Keratinocyte (primary cell): ENCODE data around the gene ALOX15B. TPM values are rescaled to one million over a fixed set of nuclear protein-coding genes. Genes with fewer than 3 reads are reported as not detected.
A peak's percentile ranks its signal among the peaks of the same experiment; 100 is the strongest.

Source experiments
- DNase-seq: peaks from one replicate; pipeline ENCODE4 v3.0.0-alpha.2; 2011; ENCODE audit warnings: low read depth, missing footprints, low spot score
- FAIRE-seq: peaks from 2 replicates; lab custom pipeline; 2011; peaks lifted over from hg19 to GRCh38; lab: Jason Lieb, UNC
- H2AFZ ChIP-seq: 2 replicates; pipeline ENCODE4 v1.6.0; 2012; ENCODE audit warnings: low read length, control low read depth, inconsistent platforms; ENCODE audit not compliant: control insufficient read depth
- H3K27ac ChIP-seq: 2 replicates; pipeline ENCODE4 v1.5.1; 2011; ENCODE audit warnings: low read length; ENCODE audit not compliant: control insufficient read depth, insufficient read depth
- H3K27me3 ChIP-seq: 3 replicates; pipeline ENCODE4 v1.6.0; 2011; ENCODE audit warnings: low read length; ENCODE audit not compliant: control insufficient read depth, insufficient read depth; ENCODE audit errors: extremely low read depth
- H3K36me3 ChIP-seq, 2 experiments: 2 replicates in 1 of 2; 3 replicates in 1 of 2; pipeline ENCODE4 v1.5.1; 2011; ENCODE audit warnings: low read length in 2 of 2, mild to moderate bottlenecking in 1 of 2; ENCODE audit not compliant: control insufficient read depth in 2 of 2, insufficient read depth in 2 of 2; ENCODE audit errors: extremely low read depth in 1 of 2
- H3K4me1 ChIP-seq: 3 replicates; pipeline ENCODE4 v1.5.1; 2011; ENCODE audit warnings: low read length; ENCODE audit not compliant: control insufficient read depth, insufficient read depth; ENCODE audit errors: extremely low read depth
- H3K4me2 ChIP-seq: 3 replicates; pipeline ENCODE4 v1.6.0; 2011; ENCODE audit warnings: low read depth, low read length; ENCODE audit not compliant: control insufficient read depth, insufficient read depth; ENCODE audit errors: extremely low read depth
- H3K4me3 ChIP-seq, 3 experiments: fragments of 200-600 bp in 1 of 3; sonication (generic) in 1 of 3; 2 replicates in 2 of 3; 3 replicates in 1 of 3; pipeline ENCODE4 v1.5.1; 2011 to 2016; ENCODE audit warnings: low read length in 3 of 3, mild to moderate bottlenecking in 3 of 3, control low read depth in 2 of 3, inconsistent platforms in 1 of 3, low read depth in 1 of 3, mixed read lengths in 1 of 3, mixed run types in 1 of 3, moderate library complexity in 1 of 3; ENCODE audit not compliant: control insufficient read depth in 2 of 3, insufficient read depth in 2 of 3; ENCODE audit errors: extremely low read depth in 1 of 3
- H3K79me2 ChIP-seq: 2 replicates; pipeline ENCODE4 v1.6.0; 2012; ENCODE audit warnings: low read length; ENCODE audit not compliant: control insufficient read depth, insufficient read depth
- H3K9ac ChIP-seq: 3 replicates; pipeline ENCODE4 v1.6.0; 2011; ENCODE audit warnings: low read length; ENCODE audit not compliant: control insufficient read depth, insufficient read depth; ENCODE audit errors: extremely low read depth
- H3K9me1 ChIP-seq: 3 replicates; pipeline ENCODE4 v1.6.0; 2011; ENCODE audit warnings: low read length; ENCODE audit not compliant: control insufficient read depth, insufficient read depth; ENCODE audit errors: extremely low read depth
- H3K9me3 ChIP-seq: 2 replicates; pipeline ENCODE4 v1.5.1; 2012; ENCODE audit warnings: low read depth, low read length; ENCODE audit not compliant: control insufficient read depth
- H4K20me1 ChIP-seq: 3 replicates; pipeline ENCODE4 v1.6.0; 2011; ENCODE audit warnings: low read length; ENCODE audit not compliant: control insufficient read depth, insufficient read depth; ENCODE audit errors: extremely low read depth
- EZH2 ChIP-seq: IDR thresholded peaks from one replicate; pipeline ENCODE4 v1.6.1; 2012; ENCODE audit warnings: inconsistent platforms, mild to moderate bottlenecking, low read length, moderate library complexity
- dilution Hi-C: fragments of 300-500 bp; cut with MboI; formaldehyde crosslinking; loops from one replicate; pipeline ENCODE4 v1.7.0; 2020; ENCODE audit warnings: low sequenced_read_pairs; ENCODE audit not compliant: extremely low pct_ligation_motif_present
- polyA plus RNA-seq, 5 experiments: library from polyadenylated mRNA; depleted of rRNA in 3 of 5; stranded (reverse) in 3 of 5; stranded (forward) in 1 of 5; unstranded in 1 of 5; fragments of >200 nt; gene quantifications; 1 replicate in 1 of 5; 2 replicates in 3 of 5; 3 replicates in 1 of 5; pipeline versions ENCODE4 v1.2.1 to v1.2.3, GENCODE V29; 2011 to 2012; ENCODE audit warnings: missing spikeins in 2 of 5, low read depth in 1 of 5, low replicate concordance in 1 of 5
- TF ChIP-seq, protein P1 (sequence below), 3 experiments: IDR thresholded peaks in 1 of 3; conservative IDR thresholded peaks in 1 of 3; optimal IDR thresholded peaks in 1 of 3; 2 replicates in 2 of 3; 3 replicates in 1 of 3; pipeline versions ENCODE3 to v1.5.1; 2011; ENCODE audit warnings: low read length in 3 of 3, mild to moderate bottlenecking in 3 of 3, moderate library complexity in 2 of 3, control low read depth in 1 of 3, inconsistent platforms in 1 of 3; ENCODE audit not compliant: insufficient read depth in 2 of 3; ENCODE audit errors: extremely low read depth in 1 of 3

Gene ALOX15B
- polyA plus RNA-seq, 1 donor (not counting 4 experiments of a cell fraction or from before 2014, with no cell fraction given), result 29.7 TPM

DNA sequence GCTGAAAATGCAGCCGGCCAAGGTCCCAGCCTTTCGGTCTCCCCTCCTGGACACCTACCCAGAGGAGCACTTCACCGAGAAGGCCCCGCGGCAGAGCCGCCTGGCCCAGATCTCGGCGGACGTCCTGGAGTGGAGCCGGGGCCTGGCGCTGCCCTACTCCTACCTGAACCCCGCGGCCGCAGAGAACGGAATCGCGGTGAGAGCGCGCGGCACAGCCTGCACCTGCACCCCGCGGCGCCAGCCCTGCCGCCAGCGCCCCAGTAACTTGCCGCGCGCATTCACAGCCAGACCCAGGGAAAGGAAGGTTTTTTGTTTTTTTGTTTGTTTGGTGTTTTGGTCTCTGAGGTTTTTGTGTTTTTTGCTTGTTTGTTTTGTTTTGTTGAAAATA is 33.5 kb downstream of the ALOX15B start:
- Histone ChIP-seq H3K79me2 (no peaks in the 10 kb centered on the region), H3K27ac (no peak overlapping the region), H4K20me1 (no peaks in the 10 kb centered on the region), H3K9me3 (no peaks in the 10 kb centered on the region), H3K9me1 (no peaks in the 10 kb centered on the region), H3K36me3 (no peaks in the 10 kb centered on the region), H3K4me1 (peaks cover 11% of the 10 kb centered on the region), H2AFZ (no peak overlapping the region), H3K4me2 (peak overlapping the region; percentile 99), H3K9ac (no peak overlapping the region), H3K27me3 (peaks cover 43% of the 10 kb centered on the region), H3K4me3 (peak overlapping the region in 1 of 3 experiments; percentile 77)
- FAIRE-seq (no peak), DNase-seq (no peak)
- TF ChIP-seq EZH2, result no peak
- TF ChIP-seq, protein P1, sequence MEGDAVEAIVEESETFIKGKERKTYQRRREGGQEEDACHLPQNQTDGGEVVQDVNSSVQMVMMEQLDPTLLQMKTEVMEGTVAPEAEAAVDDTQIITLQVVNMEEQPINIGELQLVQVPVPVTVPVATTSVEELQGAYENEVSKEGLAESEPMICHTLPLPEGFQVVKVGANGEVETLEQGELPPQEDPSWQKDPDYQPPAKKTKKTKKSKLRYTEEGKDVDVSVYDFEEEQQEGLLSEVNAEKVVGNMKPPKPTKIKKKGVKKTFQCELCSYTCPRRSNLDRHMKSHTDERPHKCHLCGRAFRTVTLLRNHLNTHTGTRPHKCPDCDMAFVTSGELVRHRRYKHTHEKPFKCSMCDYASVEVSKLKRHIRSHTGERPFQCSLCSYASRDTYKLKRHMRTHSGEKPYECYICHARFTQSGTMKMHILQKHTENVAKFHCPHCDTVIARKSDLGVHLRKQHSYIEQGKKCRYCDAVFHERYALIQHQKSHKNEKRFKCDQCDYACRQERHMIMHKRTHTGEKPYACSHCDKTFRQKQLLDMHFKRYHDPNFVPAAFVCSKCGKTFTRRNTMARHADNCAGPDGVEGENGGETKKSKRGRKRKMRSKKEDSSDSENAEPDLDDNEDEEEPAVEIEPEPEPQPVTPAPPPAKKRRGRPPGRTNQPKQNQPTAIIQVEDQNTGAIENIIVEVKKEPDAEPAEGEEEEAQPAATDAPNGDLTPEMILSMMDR (optimal IDR thresholded peaks at IDR 0.05 in 1 of 3, IDR thresholded peaks at IDR 0.05 in 1 of 3, conservative IDR thresholded peaks at IDR 0.05 in 1 of 3; ENCODE audit: extremely low read depth in 1 of 3, insufficient read depth in 2 of 3, low read length in 3 of 3), result no peak
- dilution Hi-C loops, result no loop called here

DNA sequence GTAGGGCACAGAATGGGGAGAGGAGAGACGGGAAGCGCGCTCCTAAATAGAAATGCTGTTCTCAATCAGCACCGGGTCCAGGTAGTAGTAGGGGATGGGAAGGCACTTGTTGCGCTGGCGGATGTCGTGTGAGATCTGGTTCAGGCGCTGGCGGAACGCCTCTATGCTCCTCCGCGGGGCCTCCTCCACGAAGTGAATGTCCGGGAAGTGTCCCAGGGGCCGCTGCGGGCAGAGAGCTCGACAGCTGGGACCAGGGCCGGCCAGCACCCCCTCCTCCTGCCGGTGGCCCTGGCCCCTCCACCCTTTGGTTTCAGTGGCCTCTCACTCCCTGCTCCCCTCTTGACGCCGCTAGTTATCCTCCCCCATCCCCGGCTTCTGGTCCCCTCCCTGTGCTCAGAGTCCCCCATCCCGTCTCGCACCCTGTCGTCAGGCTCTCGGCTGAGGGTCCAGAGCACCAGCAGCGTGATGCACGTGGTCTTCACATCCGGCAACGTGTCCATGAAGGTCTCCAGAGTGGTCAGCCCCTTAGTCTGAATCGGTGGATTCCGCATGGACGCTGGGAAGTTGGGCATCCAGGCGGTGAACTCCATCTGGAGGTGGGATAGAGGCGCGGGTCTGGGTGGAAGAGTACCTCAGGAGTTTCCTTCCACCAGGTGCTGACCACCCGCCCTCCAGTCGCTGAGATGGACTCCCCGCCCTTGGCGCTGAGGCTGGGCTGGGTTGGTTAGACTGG is 34.0 kb downstream of the ALOX15B start:
- peaks cover 11% of the 10 kb centered on the region for H3K4me1 ChIP-seq
- peak overlapping the region; percentile 6 for H3K9ac ChIP-seq
- no peak for FAIRE-seq
- H3K36me3 ChIP-seq, result no peaks in the 10 kb centered on the region
- TF ChIP-seq, protein P1 (optimal IDR thresholded peaks at IDR 0.05 in 1 of 3, IDR thresholded peaks at IDR 0.05 in 1 of 3, conservative IDR thresholded peaks at IDR 0.05 in 1 of 3; ENCODE audit: extremely low read depth in 1 of 3, insufficient read depth in 2 of 3, low read length in 3 of 3), result no peak
- no peak for DNase-seq
- H3K4me2 ChIP-seq, result peak overlapping the region; percentile 99
- no peaks in the 10 kb centered on the region for H3K9me1 ChIP-seq
- no peaks in the 10 kb centered on the region for H3K79me2 ChIP-seq
- peak overlapping the region; percentile 10 to 77 (median 55) for H3K4me3 ChIP-seq
- dilution Hi-C loops, result no loop called here
- H3K27me3 ChIP-seq, result peaks cover 43% of the 10 kb centered on the region
- no peaks in the 10 kb centered on the region for H3K9me3 ChIP-seq
- H3K27ac ChIP-seq, result no peak overlapping the region
- H2AFZ ChIP-seq, result peak overlapping the region; percentile 47
- no peaks in the 10 kb centered on the region for H4K20me1 ChIP-seq
